HG03520 (cell line): ENCODE results near the gene BLOC1S2.
"Not testable (repeated sequence)": the region's sequence is repeated elsewhere in the genome, so short reads cannot be mapped to it uniquely, and the experiment has no call there.

Experiments
- ATAC-seq: cut with Tn5 transposase; IDR thresholded peaks from one replicate; pipeline ENCODE4 v1.9.1; 2021; ENCODE audit warnings: mild to moderate bottlenecking, moderate library complexity; ENCODE audit not compliant: unreplicated experiment

Gene BLOC1S2

DNA sequence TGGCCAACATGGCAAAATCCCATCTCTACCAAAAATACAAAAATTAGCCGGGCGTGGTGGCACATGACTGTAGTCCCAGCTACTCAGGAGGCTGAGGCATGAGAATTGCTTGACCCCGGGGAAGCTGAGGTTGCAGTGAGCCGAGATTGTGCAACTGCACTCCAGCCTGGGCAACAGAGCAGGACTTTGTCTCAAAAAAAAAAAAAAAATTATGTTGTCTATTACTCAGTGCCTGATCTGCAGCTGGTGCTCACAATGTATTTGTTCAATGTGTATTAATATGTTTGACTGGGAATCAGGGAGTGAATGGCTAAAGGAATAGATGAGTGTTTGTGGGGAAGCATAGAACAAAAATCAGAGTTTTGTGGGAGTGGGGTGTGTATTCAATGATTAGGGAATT lies 5.8 kb upstream of the BLOC1S2 start:
- ATAC-seq = not testable (repeated sequence)

DNA sequence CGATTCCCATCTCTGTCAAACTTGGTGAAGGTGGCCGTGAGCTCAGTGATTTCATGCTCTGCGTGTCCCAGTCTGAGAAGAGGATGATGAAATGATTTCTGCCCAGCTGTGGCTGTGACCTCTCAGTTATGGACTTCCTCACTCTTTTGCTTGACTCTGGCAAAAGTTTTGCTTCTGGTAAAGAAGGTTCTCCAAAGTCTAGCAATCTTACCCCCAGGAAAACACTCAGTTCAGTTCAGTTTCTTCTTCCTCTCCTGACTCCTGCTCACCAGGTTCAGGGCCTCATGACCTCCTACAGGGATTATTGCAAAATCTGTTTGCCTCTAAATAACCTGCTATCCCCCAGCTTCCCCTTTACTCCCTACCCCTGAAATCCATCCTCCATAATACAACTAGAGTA lies 4.9 kb upstream of the BLOC1S2 start:
- ATAC-seq = no peak

DNA sequence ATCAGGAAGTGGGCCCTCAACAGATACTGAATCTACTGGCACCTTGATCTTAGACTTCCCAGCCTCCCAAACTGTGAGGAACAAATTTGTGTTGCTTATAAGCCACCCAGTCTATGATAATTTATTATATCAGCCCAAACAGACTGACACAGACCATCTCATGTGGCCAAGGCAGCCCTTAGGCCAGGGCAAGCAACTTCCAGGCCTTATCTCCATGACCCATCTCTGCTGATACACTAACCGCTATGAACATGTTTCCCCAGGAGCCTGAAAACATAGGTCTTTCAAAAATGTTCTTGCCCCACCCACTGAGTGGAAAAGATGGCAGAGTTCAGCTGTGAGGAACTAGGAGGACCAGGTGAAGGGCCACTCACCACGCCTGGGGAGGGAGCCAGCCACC lies 3.2 kb upstream of the BLOC1S2 start:
- no peak for ATAC-seq

- ATAC-seq = no peak
Measured at GRCh38 chr10:100288196-100288595, 1.7 kb upstream of the BLOC1S2 start.

- no peak for ATAC-seq
Measured at GRCh38 chr10:100287756-100288155, 1.3 kb upstream of the BLOC1S2 start.

DNA sequence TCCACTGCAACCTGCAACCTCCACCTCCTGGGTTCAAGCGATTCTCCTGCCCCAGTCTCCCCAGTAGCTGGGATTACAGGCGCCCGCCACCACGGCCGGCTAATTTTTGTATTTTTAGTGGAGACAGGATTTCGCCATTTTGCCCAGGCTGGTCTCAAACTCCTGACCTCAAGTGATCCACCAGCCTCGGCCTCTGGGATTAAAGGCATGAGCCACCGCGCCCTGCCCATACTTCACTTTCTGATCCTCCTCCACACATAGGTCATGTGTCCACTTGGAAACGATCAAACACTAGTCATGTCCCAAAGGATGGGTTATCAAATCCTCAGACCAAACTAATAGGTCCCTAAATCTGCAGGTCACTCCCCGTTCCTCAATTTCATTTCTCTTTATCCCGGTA lies 1.2 kb downstream of the BLOC1S2 start:
- ATAC-seq = not testable (repeated sequence)

- ATAC-seq = no peak
Measured at GRCh38 chr10:100282907-100283306, 3.6 kb downstream of the BLOC1S2 start.

DNA sequence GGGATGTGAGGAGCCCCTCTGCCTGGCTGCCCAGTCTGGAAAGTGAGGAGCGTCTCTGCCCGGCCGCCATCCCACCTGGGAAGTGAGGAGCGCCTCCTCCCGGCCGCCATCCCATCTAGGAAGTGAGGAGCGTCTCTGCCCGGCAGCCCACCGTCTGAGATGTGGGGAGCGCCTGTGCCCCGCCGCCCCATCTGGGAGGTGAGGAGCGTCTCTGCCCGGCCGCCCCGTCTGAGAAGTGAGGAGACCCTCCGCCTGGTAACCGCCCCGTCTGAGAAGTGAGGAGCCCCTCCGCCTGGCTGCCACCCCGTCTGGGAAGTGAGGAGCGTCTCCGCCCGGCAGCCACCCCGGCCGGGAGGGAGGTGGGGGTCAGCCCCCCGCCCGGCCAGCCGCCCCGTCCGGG lies 9.5 kb downstream of the BLOC1S2 start:
- not testable (repeated sequence) for ATAC-seq

DNA sequence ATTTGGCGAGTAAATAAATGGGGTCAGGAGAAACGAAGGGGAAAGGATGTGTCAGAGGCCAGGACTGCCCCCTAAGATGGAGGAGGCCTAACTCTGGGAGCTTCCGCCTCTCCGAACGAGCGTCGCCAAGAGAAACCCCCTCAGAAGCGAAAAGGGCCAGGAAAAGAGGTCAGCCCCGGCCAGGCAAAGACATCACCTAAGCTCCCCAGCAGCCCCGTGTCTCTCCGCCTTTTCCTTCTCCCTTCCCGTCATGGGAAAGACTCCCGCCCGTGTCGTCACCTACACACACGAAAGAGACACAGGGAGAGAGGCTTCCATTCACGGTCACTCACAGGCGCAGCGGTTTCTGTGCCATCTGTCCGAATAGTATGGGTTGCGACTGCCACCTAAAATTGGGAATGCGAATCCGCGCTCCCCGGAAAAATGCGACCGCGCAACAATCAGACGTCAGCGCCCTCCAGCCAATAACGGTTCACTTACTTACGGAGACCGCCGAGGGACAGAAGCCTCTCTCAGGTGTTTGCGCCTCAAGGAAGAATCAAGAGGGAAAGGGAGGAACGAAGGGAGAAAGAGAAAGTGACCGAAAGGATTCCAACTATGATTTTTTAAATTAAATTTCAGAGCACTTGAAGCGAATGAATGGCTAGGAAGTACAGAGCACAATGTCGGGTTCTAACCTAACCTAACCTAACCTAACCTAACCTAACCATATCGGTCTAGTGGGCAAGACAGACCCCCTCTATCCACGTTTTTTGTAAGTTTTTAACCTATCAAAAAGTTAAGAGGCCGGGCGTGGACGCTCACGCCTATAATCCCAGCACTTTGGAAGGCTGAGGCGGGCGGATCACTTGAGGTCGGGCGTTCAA lies 19.0 kb downstream of the BLOC1S2 start, which contains the start of gene CWF19L1:
CWF19L1 (minus strand) TSS at position 400 of the 866 bp plus-strand sequence; CDS start at position 355, 45 bp downstream.
- ATAC-seq = peak; percentile 64

GRCh38 chr10:100265821-100266485 lies 20.5 kb downstream of the BLOC1S2 start:
- no peak for ATAC-seq

- ATAC-seq = no peak
Measured at GRCh38 chr10:100254191-100254590, 32.3 kb downstream of the BLOC1S2 start.

GRCh38 chr10:100253041-100253440 lies 33.4 kb downstream of the BLOC1S2 start:
- no peak for ATAC-seq

GRCh38 chr10:100248820-100249219 lies 37.7 kb downstream of the BLOC1S2 start:
- ATAC-seq = no peak

- no peak for ATAC-seq
Measured at GRCh38 chr10:100245484-100246220, 40.8 kb downstream of the BLOC1S2 start.

DNA sequence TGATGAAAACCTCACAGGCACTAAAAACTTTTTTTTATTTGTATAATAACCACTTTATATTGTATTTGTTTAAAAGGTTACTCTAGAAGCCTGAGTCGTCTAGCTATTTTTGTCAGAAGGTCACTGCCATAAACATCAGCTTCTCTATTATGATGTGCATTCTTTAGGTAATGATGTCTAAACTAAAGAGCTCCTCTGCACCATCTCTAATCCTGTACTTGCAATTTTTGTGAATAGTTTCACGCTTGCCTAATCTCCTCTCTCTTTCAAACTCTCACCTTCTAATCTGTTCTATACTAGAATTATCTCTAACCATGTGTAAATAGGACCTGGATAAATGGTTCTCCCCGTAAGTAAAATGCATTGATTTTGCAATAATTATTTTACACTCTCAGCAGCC lies 46.6 kb downstream of the BLOC1S2 start:
- ATAC-seq = no peak

DNA sequence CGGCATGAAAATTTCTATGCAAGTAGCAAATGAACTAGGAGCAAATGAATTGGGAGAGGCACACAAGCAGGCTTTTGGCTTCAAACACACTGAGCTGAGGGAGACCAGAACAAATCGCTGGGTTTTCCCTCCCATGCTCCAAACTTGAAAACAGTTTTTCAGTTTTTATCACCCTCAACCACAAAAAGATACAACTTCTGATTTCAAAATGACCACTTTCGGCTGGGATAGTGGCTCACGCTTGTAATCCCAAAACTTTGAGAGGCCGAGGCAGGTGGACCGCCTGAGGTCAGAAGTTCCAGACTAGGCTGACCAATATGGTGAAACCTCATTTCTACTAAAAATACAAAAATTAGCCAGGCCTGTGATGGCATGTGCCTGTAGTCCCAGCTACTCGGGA lies 48.1 kb downstream of the BLOC1S2 start:
- no peak for ATAC-seq

- no peak for ATAC-seq
Measured at GRCh38 chr10:100232101-100232500, 54.4 kb downstream of the BLOC1S2 start.

DNA sequence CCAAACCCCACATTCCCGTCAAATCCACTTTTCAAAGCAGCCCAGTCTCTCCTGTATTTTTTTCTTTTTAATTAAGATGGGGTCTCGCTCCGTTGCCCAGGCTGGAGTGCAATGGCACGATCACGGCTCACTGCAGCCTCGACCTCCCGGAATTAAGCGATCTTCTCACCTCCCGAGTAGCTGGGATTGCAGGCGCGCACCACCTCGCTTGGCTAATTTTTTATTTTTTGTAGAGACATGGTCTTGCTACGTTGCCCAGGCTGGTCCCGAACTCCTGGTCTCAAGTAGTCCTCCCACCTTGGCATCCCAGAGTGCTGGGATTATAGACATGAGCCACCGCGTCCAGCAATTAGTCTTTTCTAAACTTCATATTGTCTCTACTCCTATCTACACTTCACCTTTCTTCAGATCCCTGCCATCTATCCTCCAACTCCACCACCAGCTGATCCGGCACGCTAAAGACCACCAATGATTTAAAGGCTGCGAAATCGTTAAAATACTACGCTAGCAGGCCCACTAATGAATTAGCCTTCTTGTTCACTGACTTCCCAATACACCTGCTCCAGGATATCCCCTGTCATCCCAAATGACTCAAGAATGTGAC lies 56.6 kb downstream of the BLOC1S2 start:
- ATAC-seq = no peak

- ATAC-seq = no peak
Measured at GRCh38 chr10:100223879-100224278, 62.6 kb downstream of the BLOC1S2 start.
